HUES64 (cell line): ENCODE data around the gene NCAPH2.

ENCODE experiments used
- H3K27ac ChIP-seq: 2 replicates; pipeline ENCODE4 v1.7.0; 2013; ENCODE audit warnings: low read depth, low read length, inconsistent platforms
- H3K27me3 ChIP-seq: 2 replicates; pipeline ENCODE4 v1.6.1; 2013; ENCODE audit warnings: mild to moderate bottlenecking, low read length; ENCODE audit not compliant: insufficient read depth
- H3K36me3 ChIP-seq: 2 replicates; pipeline ENCODE4 v1.6.1; 2013; ENCODE audit warnings: mild to moderate bottlenecking, low read length; ENCODE audit not compliant: insufficient read depth
- H3K4me1 ChIP-seq: 2 replicates; pipeline ENCODE4 v1.6.1; 2013; ENCODE audit warnings: mild to moderate bottlenecking, low read length, moderate library complexity; ENCODE audit not compliant: insufficient read depth
- H3K4me3 ChIP-seq: 2 replicates; pipeline ENCODE4 v1.5.1; 2013; ENCODE audit warnings: mild to moderate bottlenecking, low read length, moderate library complexity
- H3K9ac ChIP-seq: 2 replicates; pipeline ENCODE4 v1.6.1; 2013; ENCODE audit warnings: mild to moderate bottlenecking, low read depth, low read length
- H3K9me3 ChIP-seq: 2 replicates; pipeline ENCODE4 v1.6.1; 2013; ENCODE audit warnings: low read depth, low read length; ENCODE audit not compliant: insufficient read depth
- WGBS: fragments of 150-250, 120-280 bp; methylation state at CpG from one replicate; pipeline ENCODE4 v1.1.7; 2013; ENCODE audit warnings: missing lambda C conversion rate; 5-methylcytosine and 5-hydroxymethylcytosine counted together

The NCAPH2 gene

DNA sequence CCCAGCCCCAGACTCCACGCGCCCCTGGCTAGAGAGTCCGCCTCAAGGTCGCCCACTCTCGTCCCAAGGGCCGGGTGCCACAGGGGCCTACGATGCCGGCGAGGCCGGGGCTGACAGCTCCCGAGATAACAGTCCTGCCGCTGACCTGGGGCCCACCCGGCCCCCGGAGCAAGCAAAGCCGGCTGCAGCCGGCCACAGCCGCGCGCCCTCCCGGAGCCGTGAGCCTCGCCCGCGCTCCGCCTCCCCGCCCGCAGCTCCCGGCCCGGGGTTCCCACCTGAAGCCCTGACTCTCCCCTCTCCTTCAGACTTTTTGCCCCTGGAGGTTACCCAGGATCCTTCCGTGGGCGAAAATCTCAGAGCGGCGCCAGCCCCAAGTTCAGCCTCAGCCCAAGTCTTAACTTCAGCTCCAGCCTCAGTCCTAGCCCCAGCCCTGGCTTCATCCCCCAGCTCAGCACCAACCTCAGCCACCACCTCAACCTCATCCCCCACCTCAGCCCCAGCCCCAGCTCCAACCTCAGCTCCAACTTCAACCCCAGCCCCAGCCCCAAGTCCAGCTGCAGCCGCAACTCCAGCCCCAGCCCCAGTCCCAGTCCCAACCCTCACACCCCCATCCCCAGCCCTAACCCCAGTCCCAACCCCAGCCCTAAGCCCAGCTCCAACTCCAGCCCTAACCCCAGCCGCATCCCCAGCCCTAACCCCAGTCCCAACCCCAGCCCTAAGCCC lies 39.4 kb downstream of the NCAPH2 start:
- Histone ChIP-seq H3K27ac (no peak overlapping the region), H3K9ac (no peak overlapping the region), H3K27me3 (peaks cover 21% of the 10 kb centered on the region), H3K4me3 (no peak overlapping the region), H3K9me3 (no peaks in the 10 kb centered on the region), H3K4me1 (no peaks in the 10 kb centered on the region), H3K36me3 (no peaks in the 10 kb centered on the region)
- 94% methylated on average over 35 of the region's 35 CpGs for WGBS

DNA sequence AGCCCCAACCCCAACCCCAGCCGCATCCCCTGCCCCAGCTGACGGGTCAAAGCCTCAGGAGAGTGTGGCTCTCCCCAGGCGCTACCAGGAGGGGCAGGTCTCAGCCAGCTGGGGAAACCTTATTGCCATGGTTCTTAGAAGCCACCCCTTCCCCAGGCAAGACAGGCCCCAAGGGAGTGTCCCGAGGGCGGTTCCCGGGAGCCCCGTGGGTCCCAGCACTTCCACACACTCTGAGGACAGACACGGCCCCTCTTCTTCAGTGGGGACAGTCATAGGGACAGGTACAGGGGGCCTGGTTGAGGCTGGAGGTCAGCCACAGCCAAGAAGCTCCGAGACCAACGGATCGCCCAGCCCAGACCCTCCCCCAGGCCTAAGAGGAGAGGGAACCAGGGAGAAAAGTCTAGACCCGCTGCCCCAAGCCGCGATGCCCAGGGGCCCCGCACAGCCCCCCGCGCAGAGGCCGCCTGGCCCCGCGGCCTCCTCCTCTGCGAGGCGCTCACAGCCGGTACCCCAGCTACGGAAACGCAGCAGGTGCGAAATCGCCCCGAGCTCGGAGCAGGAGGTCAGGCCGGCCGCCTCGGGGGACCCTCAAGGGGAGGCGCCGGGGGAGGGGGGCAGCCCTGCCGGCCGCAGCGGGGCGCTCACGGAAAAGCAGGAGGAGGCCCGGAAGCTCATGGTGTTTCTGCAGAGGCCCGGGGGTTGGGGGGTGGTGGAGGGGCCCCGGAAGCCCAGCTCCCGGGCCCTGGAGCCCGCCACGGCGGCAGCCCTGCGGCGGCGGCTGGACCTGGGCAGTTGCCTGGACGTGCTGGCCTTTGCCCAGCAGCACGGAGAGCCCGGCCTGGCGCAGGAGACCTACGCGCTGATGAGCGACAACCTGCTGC lies 40.3 kb downstream of the NCAPH2 start:
- Histone ChIP-seq H3K9ac (no peak overlapping the region), H3K4me3 (no peak overlapping the region), H3K4me1 (no peaks in the 10 kb centered on the region), H3K27me3 (peaks cover 19% of the 10 kb centered on the region), H3K36me3 (no peaks in the 10 kb centered on the region), H3K27ac (no peak overlapping the region), H3K9me3 (no peaks in the 10 kb centered on the region)
- 94% methylated on average over 56 of the region's 56 CpGs for WGBS

DNA sequence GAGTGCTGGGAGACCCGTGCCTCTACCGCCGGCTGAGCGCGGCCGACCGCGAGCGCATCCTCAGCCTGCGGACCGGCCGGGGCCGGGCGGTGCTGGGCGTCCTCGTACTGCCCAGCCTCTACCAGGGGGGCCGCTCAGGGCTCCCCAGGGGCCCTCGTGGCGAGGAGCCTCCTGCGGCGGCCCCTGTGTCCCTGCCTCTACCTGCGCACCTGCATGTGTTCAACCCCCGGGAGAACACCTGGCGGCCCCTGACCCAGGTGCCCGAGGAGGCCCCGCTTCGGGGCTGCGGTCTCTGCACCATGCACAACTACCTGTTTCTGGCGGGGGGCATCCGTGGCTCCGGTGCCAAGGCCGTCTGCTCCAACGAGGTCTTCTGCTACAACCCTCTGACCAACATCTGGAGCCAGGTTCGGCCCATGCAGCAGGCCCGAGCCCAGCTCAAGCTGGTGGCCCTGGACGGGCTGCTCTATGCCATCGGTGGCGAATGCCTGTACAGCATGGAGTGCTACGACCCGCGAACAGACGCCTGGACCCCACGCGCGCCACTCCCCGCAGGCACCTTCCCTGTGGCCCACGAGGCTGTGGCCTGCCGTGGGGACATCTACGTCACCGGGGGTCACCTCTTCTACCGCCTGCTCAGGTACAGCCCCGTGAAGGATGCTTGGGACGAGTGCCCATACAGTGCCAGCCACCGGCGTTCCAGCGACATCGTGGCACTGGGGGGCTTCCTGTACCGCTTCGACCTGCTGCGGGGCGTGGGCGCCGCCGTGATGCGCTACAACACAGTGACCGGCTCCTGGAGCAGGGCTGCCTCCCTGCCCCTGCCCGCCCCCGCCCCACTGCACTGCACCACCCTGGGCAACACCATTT lies 41.1 kb downstream of the NCAPH2 start:
- Histone ChIP-seq H3K4me3 (no peak overlapping the region), H3K9me3 (no peaks in the 10 kb centered on the region), H3K36me3 (no peaks in the 10 kb centered on the region), H3K9ac (no peak overlapping the region), H3K4me1 (no peaks in the 10 kb centered on the region), H3K27ac (no peak overlapping the region), H3K27me3 (peaks cover 12% of the 10 kb centered on the region)
- 95% methylated on average over 68 of the region's 68 CpGs for WGBS

DNA sequence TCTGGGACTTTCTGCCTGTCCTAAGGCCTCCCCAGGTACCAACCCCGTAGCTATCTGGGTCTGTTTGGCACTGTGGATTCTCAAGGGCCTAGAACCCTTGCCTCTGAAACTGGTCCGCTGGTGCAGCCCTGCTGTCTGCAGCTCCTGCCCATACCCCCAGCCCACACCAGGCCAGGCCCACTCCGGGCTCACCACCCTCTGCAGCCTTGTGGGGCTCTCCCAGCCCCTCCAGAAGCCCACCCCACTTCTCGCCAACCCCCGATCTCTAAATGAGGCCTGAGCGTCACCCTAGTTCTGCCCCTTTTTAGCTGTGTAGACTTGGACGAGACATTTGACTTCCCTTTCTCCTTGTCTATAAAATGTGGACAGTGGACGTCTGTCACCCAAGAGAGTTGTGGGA lies 42.4 kb downstream of the NCAPH2 start:
- 93% methylated on average over 8 of the region's 8 CpGs for WGBS
- Histone ChIP-seq H3K36me3 (no peaks in the 10 kb centered on the region), H3K9ac (no peak overlapping the region), H3K4me3 (no peak overlapping the region), H3K9me3 (no peaks in the 10 kb centered on the region), H3K27ac (no peak overlapping the region), H3K27me3 (peaks cover 1% of the 10 kb centered on the region; the same call in 1 of the 2 replicates), H3K4me1 (peaks cover 3% of the 10 kb centered on the region; the same call in 1 of the 2 replicates)

DNA sequence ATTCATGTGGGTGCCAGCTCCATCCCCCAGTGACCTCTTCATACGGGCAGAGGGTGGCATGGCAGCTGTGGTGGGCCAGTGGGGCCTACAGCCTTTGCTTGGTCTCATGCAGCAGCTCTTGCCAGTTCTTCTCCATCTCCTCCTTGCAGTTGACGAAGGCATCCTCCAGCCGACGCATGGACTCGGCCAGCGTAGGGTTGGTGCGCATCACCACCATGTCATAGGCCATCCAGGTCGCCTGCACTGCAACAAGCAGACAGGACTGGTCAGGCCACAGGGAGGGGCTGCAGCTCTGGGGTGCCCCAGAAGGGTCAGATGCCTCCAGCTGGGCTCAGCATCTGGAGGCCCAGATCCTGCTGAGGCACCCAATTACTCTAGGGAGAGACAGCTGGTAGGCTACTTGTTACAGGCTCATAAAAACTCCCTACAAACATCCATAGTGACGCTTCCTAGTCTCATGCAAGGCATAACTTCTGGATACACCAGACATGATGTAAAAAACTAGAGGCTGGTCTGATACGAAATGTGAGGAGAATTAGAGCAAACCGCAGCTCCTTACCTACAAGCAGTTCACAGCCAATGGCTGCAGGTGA lies 43.2 kb downstream of the NCAPH2 start:
- no peaks in the 10 kb centered on the region for H3K9me3 ChIP-seq
- H3K4me3 ChIP-seq, result no peak overlapping the region
- WGBS, result 95% methylated on average over 11 of the region's 11 CpGs
- peaks cover 5% of the 10 kb centered on the region; the same call in 1 of the 2 replicates for H3K4me1 ChIP-seq
- no peaks in the 10 kb centered on the region; the same call in 1 of the 2 replicates for H3K27me3 ChIP-seq
- no peaks in the 10 kb centered on the region for H3K36me3 ChIP-seq
- no peak overlapping the region for H3K9ac ChIP-seq
- no peak overlapping the region for H3K27ac ChIP-seq

DNA sequence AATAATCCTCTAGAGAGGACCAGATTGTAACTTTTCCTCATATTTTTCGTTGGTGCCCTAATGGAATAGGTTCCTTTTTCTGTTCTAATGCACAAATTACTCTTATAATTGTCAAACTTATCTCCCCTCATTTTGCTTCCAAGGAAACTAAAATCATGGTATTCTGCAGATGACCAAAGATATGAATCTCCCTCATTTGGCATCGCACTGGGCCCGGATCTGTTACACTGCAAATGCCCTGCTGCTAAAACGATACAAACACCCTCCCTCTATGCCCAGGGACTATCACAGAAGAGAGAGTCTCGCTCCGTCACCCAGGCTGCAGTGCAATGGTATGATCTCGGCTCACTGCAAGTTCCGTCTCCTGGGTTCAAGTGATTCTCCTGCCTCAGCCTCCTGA lies 45.3 kb downstream of the NCAPH2 start:
- H3K36me3 ChIP-seq, result no peaks in the 10 kb centered on the region
- H3K9me3 ChIP-seq, result no peaks in the 10 kb centered on the region
- no peak overlapping the region for H3K4me3 ChIP-seq
- WGBS, result 94% methylated on average over 8 of the region's 8 CpGs
- no peaks in the 10 kb centered on the region; the same call in 1 of the 2 replicates for H3K27me3 ChIP-seq
- H3K9ac ChIP-seq, result no peak overlapping the region
- peaks cover 5% of the 10 kb centered on the region; the same call in 1 of the 2 replicates for H3K4me1 ChIP-seq
- no peak overlapping the region for H3K27ac ChIP-seq

DNA sequence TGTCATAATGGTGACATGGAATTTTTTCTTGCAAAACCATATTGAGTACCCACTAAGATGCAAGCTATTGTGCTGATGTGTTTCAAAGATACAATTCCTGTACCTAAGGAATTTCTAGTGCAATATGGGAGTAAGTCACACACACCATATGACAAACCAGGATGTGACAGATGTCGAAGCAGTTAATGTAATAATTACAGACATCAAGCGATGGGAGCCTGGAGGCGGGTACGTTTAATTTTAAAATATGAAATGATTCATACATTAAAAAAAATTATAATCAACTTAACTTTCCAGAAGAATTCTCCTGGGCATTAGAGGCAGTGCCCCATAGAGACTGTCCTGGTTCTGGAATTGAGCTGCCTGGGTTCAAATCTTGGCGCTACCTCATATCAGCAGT lies 48.7 kb downstream of the NCAPH2 start:
- H3K36me3 ChIP-seq, result no peaks in the 10 kb centered on the region
- H3K9me3 ChIP-seq, result no peaks in the 10 kb centered on the region
- H3K4me3 ChIP-seq, result no peak overlapping the region
- H3K27ac ChIP-seq, result no peak overlapping the region
- no peak overlapping the region for H3K9ac ChIP-seq
- H3K27me3 ChIP-seq, result no peaks in the 10 kb centered on the region; the same call in 1 of the 2 replicates
- peaks cover 5% of the 10 kb centered on the region; the same call in 1 of the 2 replicates for H3K4me1 ChIP-seq
- WGBS, result 95% methylated on average over 1 of the region's 5 CpGs

DNA sequence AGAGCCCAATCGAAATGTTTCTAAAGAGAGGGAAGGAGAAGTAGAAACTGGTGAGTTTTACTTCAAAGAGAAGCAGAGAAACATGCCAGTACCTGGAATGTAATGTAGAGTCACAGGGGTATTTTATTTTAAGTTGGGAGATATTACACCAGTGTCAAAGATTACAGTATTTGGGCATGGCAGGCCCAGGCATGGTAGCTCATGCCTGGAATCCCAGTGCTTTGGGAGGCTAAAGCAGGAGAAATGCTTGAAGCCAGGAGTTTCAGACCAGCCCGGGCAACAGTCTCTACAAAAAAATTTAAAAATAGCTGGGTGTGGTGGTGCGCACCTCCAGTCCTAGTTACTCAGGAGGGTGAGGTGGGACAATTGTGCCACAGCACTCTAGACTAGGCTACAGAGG lies 52.0 kb downstream of the NCAPH2 start:
- H3K9me3 ChIP-seq, result no peaks in the 10 kb centered on the region
- H3K27me3 ChIP-seq, result peaks cover 20% of the 10 kb centered on the region
- H3K27ac ChIP-seq, result no peak overlapping the region
- WGBS, result 92% methylated on average over 3 of the region's 3 CpGs
- no peaks in the 10 kb centered on the region for H3K36me3 ChIP-seq
- H3K4me3 ChIP-seq, result no peak overlapping the region
- peaks cover 5% of the 10 kb centered on the region; the same call in 1 of the 2 replicates for H3K4me1 ChIP-seq
- H3K9ac ChIP-seq, result no peak overlapping the region

DNA sequence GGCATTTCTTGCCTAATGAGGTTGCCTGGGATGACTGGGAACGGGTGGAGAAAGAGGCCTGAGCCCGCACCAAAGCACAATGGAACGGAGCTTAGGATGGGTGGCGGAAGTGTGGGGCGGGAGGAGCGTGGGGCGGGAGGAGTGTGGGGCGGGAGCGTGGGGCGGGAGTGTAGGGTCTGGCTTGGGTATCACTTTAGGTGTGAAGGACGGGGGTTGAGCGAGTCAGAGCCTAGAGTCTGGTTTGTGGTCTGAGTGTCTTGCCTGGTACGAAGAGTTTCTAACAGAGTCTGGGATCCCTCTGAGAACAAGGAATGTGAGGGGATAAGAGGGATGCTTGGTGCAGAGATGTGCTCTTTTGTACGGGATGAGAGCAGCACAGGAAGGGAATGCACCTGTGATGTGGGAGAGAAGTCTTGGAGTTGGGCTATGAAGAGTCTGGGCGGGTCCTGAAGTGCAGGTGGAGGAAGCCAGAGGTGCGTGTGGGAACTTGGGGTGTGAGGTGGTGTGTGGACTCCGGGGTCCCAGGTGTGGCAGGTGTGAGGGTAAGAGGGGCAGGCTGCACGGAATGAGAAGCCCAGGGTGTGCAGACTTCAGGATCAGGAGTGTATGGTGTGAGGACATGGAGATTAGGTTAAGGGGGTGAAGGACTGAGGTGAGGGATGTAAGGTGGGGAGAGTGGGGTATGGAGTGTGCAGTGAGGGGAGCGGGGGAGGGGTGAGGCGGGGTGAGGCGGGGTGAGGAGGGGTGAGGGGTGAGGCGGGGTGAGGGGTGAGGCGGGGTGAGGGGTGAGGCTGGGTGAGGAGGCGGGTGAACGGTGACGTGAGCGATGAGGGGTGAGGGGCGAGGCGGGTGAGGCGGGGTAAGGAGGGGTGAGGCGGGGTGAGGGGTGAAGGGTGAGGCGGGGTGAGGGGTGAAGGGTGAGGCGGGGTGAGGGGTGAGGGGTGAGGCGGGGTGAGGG lies 53.7 kb downstream of the NCAPH2 start:
- H3K27ac ChIP-seq, result no peak overlapping the region
- H3K9ac ChIP-seq, result no peak overlapping the region
- no peaks in the 10 kb centered on the region for H3K4me1 ChIP-seq
- H3K36me3 ChIP-seq, result no peaks in the 10 kb centered on the region
- H3K4me3 ChIP-seq, result no peak overlapping the region
- WGBS, result 75% methylated on average over 20 of the region's 34 CpGs
- peaks cover 21% of the 10 kb centered on the region for H3K27me3 ChIP-seq
- no peaks in the 10 kb centered on the region for H3K9me3 ChIP-seq
